IMR-90 (cell line): Measurements from ENCODE around the gene MGAT5B. TPM values are rescaled to one million over a fixed set of nuclear protein-coding genes. Genes with fewer than 3 reads are reported as not detected.

Experiments used
- ATAC-seq: fragments of 200-7000 bp; cut with Tn5 transposase; 2 replicates; pipeline ENCODE4 v1.9.1; 2020; ENCODE audit warnings: low read depth, mild to moderate bottlenecking, moderate library complexity
- BruUV-seq: library from RNA; stranded (reverse); fragments of 400-500 nt; replicated peaks from 2 replicates; lab custom pipeline; 2021; lab: Mats Ljungman, UMichigan
- CTCF ChIA-PET: fragments of 300-600 bp; formaldehyde crosslinking; extraction: SDS; loops from one replicate; lab custom pipeline; 2021; ENCODE audit warnings: antibody characterized with exemption; lab: Yijun Ruan, JAX
- POLR2A ChIA-PET: fragments of 300-600 bp; sonication (Branson Sonifier 250); formaldehyde crosslinking; loops from one replicate; lab custom pipeline; 2022; ENCODE audit warnings: antibody characterized with exemption; ENCODE audit not compliant: unreplicated experiment; lab: Charles Lee
- DNase-seq: peaks from one replicate; pipeline ENCODE4 v3.0.0; 2013
- H2AFZ ChIP-seq: replicated peaks from 2 replicates; pipeline ENCODE3; 2013; ENCODE audit warnings: low read length, mild to moderate bottlenecking; ENCODE audit not compliant: poor library complexity
- H2AK5ac ChIP-seq: 2 replicates; pipeline ENCODE4 v1.6.1; 2013; ENCODE audit warnings: low read depth, low read length, inconsistent platforms
- H2AK9ac ChIP-seq: replicated peaks from 2 replicates; pipeline ENCODE3; 2013; ENCODE audit warnings: mild to moderate bottlenecking, low read depth, low read length, moderate library complexity; ENCODE audit not compliant: poor library complexity
- H2BK120ac ChIP-seq: 2 replicates; pipeline ENCODE4 v1.6.1; 2013; ENCODE audit warnings: low read depth, low read length, inconsistent platforms
- H2BK15ac ChIP-seq: 3 replicates; pipeline ENCODE4 v1.6.1; 2013; ENCODE audit warnings: low read depth, low read length, inconsistent platforms
- H2BK20ac ChIP-seq: 2 replicates; pipeline ENCODE4 v1.6.1; 2013; ENCODE audit warnings: low read depth, mild to moderate bottlenecking, inconsistent platforms, low read length, moderate library complexity
- H2BK5ac ChIP-seq: 2 replicates; pipeline ENCODE4 v1.6.1; 2013; ENCODE audit warnings: mild to moderate bottlenecking, low read depth, low read length, inconsistent platforms; ENCODE audit not compliant: poor library complexity, severe bottlenecking
- H3K14ac ChIP-seq: replicated peaks from 2 replicates; pipeline ENCODE4 v1.6.1; 2013; ENCODE audit warnings: low read depth, low read length, inconsistent platforms
- H3K18ac ChIP-seq: 2 replicates; pipeline ENCODE4 v1.6.1; 2013; ENCODE audit warnings: low read depth, low read length, control low read depth
- H3K23ac ChIP-seq: 2 replicates; pipeline ENCODE4 v1.6.1; 2013; ENCODE audit warnings: low read depth, low read length, inconsistent platforms
- H3K27ac ChIP-seq: 2 replicates; pipeline ENCODE4 v1.5.1; 2013; ENCODE audit warnings: mild to moderate bottlenecking, control low read depth, low read length; ENCODE audit not compliant: insufficient read depth
- H3K27me3 ChIP-seq: 2 replicates; pipeline ENCODE4 v1.6.1; 2013; ENCODE audit warnings: low read length; ENCODE audit not compliant: control insufficient read depth, insufficient read depth
- H3K36me3 ChIP-seq: 2 replicates; pipeline ENCODE4 v1.6.1; 2013; ENCODE audit warnings: low read length, mixed read lengths; ENCODE audit not compliant: control insufficient read depth, insufficient read depth
- H3K4ac ChIP-seq: 2 replicates; pipeline ENCODE4 v1.6.1; 2013; ENCODE audit warnings: low read depth, low read length, inconsistent platforms
- H3K4me1 ChIP-seq: 2 replicates; pipeline ENCODE4 v1.6.1; 2013; ENCODE audit warnings: low read length, mixed read lengths; ENCODE audit not compliant: control insufficient read depth, insufficient read depth
- H3K4me2 ChIP-seq: 2 replicates; pipeline ENCODE4 v1.6.1; 2013; ENCODE audit warnings: low read depth, mild to moderate bottlenecking, control low read depth, low read length, moderate library complexity
- H3K4me3 ChIP-seq: 2 replicates; pipeline ENCODE4 v1.5.1; 2013; ENCODE audit warnings: low read depth, mild to moderate bottlenecking, control low read depth, low read length, moderate library complexity; ENCODE audit not compliant: insufficient read depth
- H3K56ac ChIP-seq: 2 replicates; pipeline ENCODE4 v1.6.1; 2013; ENCODE audit warnings: low read length, inconsistent platforms; ENCODE audit not compliant: insufficient read depth; ENCODE audit errors: extremely low read depth
- H3K79me1 ChIP-seq, 2 experiments: 2 replicates each; pipeline ENCODE4 v1.6.1; 2013; ENCODE audit warnings: low read length in 2 of 2, inconsistent platforms in 1 of 2, low read depth in 1 of 2
- H3K9ac ChIP-seq: 2 replicates; pipeline ENCODE4 v1.6.1; 2013; ENCODE audit warnings: low read depth, low read length, control low read depth
- H3K9me1 ChIP-seq: 2 replicates; pipeline ENCODE4 v1.6.1; 2013; ENCODE audit warnings: low read length, inconsistent platforms; ENCODE audit not compliant: insufficient read depth
- H3K9me3 ChIP-seq: 2 replicates; pipeline ENCODE4 v1.6.1; 2013; ENCODE audit warnings: low read length; ENCODE audit not compliant: control insufficient read depth, insufficient read depth
- H4K20me1 ChIP-seq: 2 replicates; pipeline ENCODE4 v1.6.1; 2013; ENCODE audit warnings: low read length, inconsistent platforms; ENCODE audit not compliant: insufficient read depth
- H4K5ac ChIP-seq: 2 replicates; pipeline ENCODE4 v1.6.1; 2013; ENCODE audit warnings: mild to moderate bottlenecking, low read depth, low read length, control low read depth
- H4K8ac ChIP-seq, 2 experiments: 2 replicates each; pipeline ENCODE4 v1.6.1; 2013; ENCODE audit warnings: low read depth in 2 of 2, low read length in 2 of 2, control low read depth in 1 of 2, inconsistent platforms in 1 of 2
- H4K91ac ChIP-seq: 2 replicates; pipeline ENCODE4 v1.6.1; 2013; ENCODE audit warnings: low read depth, low read length, inconsistent platforms; ENCODE audit not compliant: insufficient read depth
- BHLHE40 ChIP-seq: fragments of 150-350 bp; IDR thresholded peaks from 2 replicates; pipeline ENCODE4 v1.6.1; 2016; ENCODE audit warnings: mild to moderate bottlenecking, low read depth, low read length
- CEBPB ChIP-seq: IDR thresholded peaks from 2 replicates; pipeline ENCODE4 v1.6.1; 2012; ENCODE audit warnings: low read depth, low read length, improper control_type of control experiment
- CHD1 ChIP-seq: IDR thresholded peaks from 2 replicates; pipeline ENCODE4 v1.6.1; 2012; ENCODE audit warnings: low read depth, low read length, improper control_type of control experiment
- ELK1 ChIP-seq: fragments of 150-350 bp; IDR thresholded peaks from 2 replicates; pipeline ENCODE4 v1.6.1; 2016; ENCODE audit warnings: low read depth, mild to moderate bottlenecking, low read length, moderate library complexity, borderline replicate concordance
- FOS ChIP-seq: fragments of 150-350 bp; IDR thresholded peaks from 2 replicates; pipeline ENCODE4 v1.6.1; 2016; ENCODE audit warnings: low read depth, low read length
- MAFK ChIP-seq: IDR thresholded peaks from 2 replicates; pipeline ENCODE4 v1.6.1; 2012; ENCODE audit warnings: low read depth, low read length, improper control_type of control experiment
- MAZ ChIP-seq: IDR thresholded peaks from 2 replicates; pipeline ENCODE4 v1.6.1; 2012; ENCODE audit warnings: low read depth, mild to moderate bottlenecking, low read length, improper control_type of control experiment, moderate library complexity, borderline replicate concordance
- MXI1 ChIP-seq: IDR thresholded peaks from 2 replicates; pipeline ENCODE4 v1.6.1; 2012; ENCODE audit warnings: low read depth, mild to moderate bottlenecking, low read length, moderate library complexity, borderline replicate concordance
- NFE2L2 ChIP-seq: fragments of 150-350 bp; IDR thresholded peaks from 2 replicates; pipeline ENCODE4 v1.6.1; 2016; ENCODE audit warnings: low read depth, mild to moderate bottlenecking, low read length
- POLR2A ChIP-seq: IDR thresholded peaks from 2 replicates; pipeline ENCODE4 v1.6.1; 2012; ENCODE audit warnings: mild to moderate bottlenecking, low read depth, low read length
- RAD21 ChIP-seq: IDR thresholded peaks from 2 replicates; pipeline ENCODE4 v1.6.1; 2012; ENCODE audit warnings: low read length, improper control_type of control experiment
- RCOR1 ChIP-seq: IDR thresholded peaks from 2 replicates; pipeline ENCODE4 v1.6.1; 2012; ENCODE audit warnings: mild to moderate bottlenecking, low read length, improper control_type of control experiment; ENCODE audit not compliant: insufficient replicate concordance
- RFX5 ChIP-seq: IDR thresholded peaks from 2 replicates; pipeline ENCODE4 v1.8.0; 2012; ENCODE audit warnings: low read depth, mild to moderate bottlenecking, low read length, moderate library complexity
- SMC3 ChIP-seq: fragments of 150-350 bp; IDR thresholded peaks from 2 replicates; pipeline ENCODE4 v1.6.1; 2016; ENCODE audit warnings: low read depth, mild to moderate bottlenecking, antibody characterized with exemption, low read length, moderate library complexity
- USF2 ChIP-seq: fragments of 150-350 bp; IDR thresholded peaks from 2 replicates; pipeline ENCODE4 v1.6.1; 2017; ENCODE audit warnings: mild to moderate bottlenecking, antibody characterized with exemption, low read length, low read depth
- WGBS, 2 experiments: methylation state at CpG; one replicate each; pipeline versions ENCODE4 v1.1.5 to v1.1.7; 2013; ENCODE audit warnings: missing lambda C conversion rate in 2 of 2; ENCODE audit not compliant: insufficient read length in 1 of 2; ENCODE audit errors: extremely low coverage in 2 of 2; 5-methylcytosine and 5-hydroxymethylcytosine counted together
- dilution Hi-C: fragments of 300-500 bp; cut with HindIII; formaldehyde crosslinking; loops from one replicate; pipeline ENCODE4 v1.14.3; 2018; ENCODE audit warnings: low sequenced_read_pairs; ENCODE audit not compliant: unreplicated experiment
- in situ Hi-C: fragments of 300-500 bp; cut with MboI; formaldehyde crosslinking; loops from 3 replicates; pipeline ENCODE4 v1.14.3; 2019; ENCODE audit warnings: low sequenced_read_pairs, inconsistent platforms, mixed read lengths
- intact Hi-C: fragments of 100-400 bp; cut with micrococcal nuclease; formaldehyde crosslinking; loops from 2 replicates; pipeline ENCODE4 v1.10.0; 2022
- polyA plus RNA-seq, 3 experiments: library from polyadenylated mRNA; depleted of rRNA; stranded (reverse); fragments of >200 nt; gene quantifications; 2 replicates each; pipeline ENCODE4 v1.2.3, GENCODE V29; 2012; ENCODE audit warnings: low replicate concordance in 1 of 3
- total RNA-seq: library from RNA; depleted of rRNA; stranded (reverse); fragments of >200 nt; gene quantifications from 2 replicates; pipeline ENCODE4 v1.2.3, GENCODE V29; 2012
- TF ChIP-seq, protein P1 (sequence below): conservative IDR thresholded peaks from 2 replicates; pipeline ENCODE4 v1.5.1; 2012; ENCODE audit warnings: mild to moderate bottlenecking, low read depth, low read length, improper control_type of control experiment

MGAT5B gene
- total and polyA plus RNA-seq, 2 of the 4 experiments (the other 2 are of a cell fraction), result 0.54 to 2.0 TPM

DNA sequence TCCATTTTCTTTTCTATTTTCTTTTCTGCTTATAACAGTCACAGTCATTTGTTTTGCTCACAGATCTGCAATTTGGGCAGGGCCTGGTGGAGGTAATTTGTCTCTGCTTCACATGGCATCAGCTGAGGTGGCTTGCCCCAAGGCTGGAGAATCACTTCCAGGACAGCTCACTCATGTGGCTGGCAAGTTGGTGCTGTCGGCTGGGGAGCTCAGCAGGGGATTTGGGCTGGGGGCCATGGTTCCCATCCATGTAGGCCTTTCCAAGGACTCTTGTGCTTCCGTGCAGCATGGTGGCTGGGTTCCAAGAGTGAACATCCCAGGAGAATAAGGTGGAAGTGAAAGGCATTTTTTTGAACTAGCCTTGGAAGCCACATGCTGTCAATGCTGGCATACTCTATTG, 85.7 kb downstream of the MGAT5B start:
- Histone ChIP-seq H3K79me1 (no peaks in the 10 kb centered on the region), H2AFZ (no peak overlapping the region), H3K27me3 (peaks cover 23% of the 10 kb centered on the region; the same call in 1 of the 2 replicates), H3K36me3 (no peaks in the 10 kb centered on the region), H3K27ac (no peak overlapping the region), H3K23ac (no peak overlapping the region), H3K56ac (no peak overlapping the region), H3K9me3 (no peaks in the 10 kb centered on the region), H3K9ac (no peak overlapping the region), H2BK20ac (no peak overlapping the region), H2AK9ac (no peak overlapping the region), H3K14ac (no peak overlapping the region), H2AK5ac (no peak overlapping the region), H3K4ac (no peak overlapping the region), H4K91ac (no peak overlapping the region), H2BK120ac (no peak overlapping the region), H3K4me3 (no peak overlapping the region), H2BK15ac (no peak overlapping the region), H3K4me2 (no peak overlapping the region), H3K4me1 (no peaks in the 10 kb centered on the region), H2BK5ac (no peak overlapping the region), H4K20me1 (no peaks in the 10 kb centered on the region), H4K5ac (no peak overlapping the region), H3K18ac (no peak overlapping the region), H4K8ac (no peak overlapping the region), H3K9me1 (no peaks in the 10 kb centered on the region)
- intact Hi-C loops (no loop called here), dilution Hi-C loops (no loop called here), in situ Hi-C loops (no loop called here)
- POLR2A ChIA-PET, result no interaction called here
- ATAC-seq (no peak), DNase-seq (no peak)
- no TSS peak for BruUV-seq
- TF ChIP-seq ELK1 (no peak), MAZ (no peak), MAFK (no peak), NFE2L2 (no peak), MXI1 (no peak), RFX5 (no peak), USF2 (no peak), FOS (no peak), RCOR1 (no peak), CHD1 (no peak), SMC3 (no peak), RAD21 (no peak), CEBPB (no peak), POLR2A (no peak), BHLHE40 (no peak)
- TF ChIP-seq, protein P1, sequence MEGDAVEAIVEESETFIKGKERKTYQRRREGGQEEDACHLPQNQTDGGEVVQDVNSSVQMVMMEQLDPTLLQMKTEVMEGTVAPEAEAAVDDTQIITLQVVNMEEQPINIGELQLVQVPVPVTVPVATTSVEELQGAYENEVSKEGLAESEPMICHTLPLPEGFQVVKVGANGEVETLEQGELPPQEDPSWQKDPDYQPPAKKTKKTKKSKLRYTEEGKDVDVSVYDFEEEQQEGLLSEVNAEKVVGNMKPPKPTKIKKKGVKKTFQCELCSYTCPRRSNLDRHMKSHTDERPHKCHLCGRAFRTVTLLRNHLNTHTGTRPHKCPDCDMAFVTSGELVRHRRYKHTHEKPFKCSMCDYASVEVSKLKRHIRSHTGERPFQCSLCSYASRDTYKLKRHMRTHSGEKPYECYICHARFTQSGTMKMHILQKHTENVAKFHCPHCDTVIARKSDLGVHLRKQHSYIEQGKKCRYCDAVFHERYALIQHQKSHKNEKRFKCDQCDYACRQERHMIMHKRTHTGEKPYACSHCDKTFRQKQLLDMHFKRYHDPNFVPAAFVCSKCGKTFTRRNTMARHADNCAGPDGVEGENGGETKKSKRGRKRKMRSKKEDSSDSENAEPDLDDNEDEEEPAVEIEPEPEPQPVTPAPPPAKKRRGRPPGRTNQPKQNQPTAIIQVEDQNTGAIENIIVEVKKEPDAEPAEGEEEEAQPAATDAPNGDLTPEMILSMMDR, result no peak
- CTCF ChIA-PET, result no interaction called here
- WGBS, 2 experiments, result no CpG with 5 or more reads among the region's 2 CpGs
